GM21381 (cell line): ENCODE results near the gene PIK3AP1.
"Not testable (repeated sequence)": the region's sequence is repeated elsewhere in the genome, so short reads cannot be mapped to it uniquely, and the experiment has no call there.

Experiments
- ATAC-seq: cut with Tn5 transposase; IDR thresholded peaks from one replicate; pipeline ENCODE4 v1.9.1; 2021; ENCODE audit warnings: mild to moderate bottlenecking, moderate library complexity; ENCODE audit not compliant: unreplicated experiment

PIK3AP1 gene

DNA sequence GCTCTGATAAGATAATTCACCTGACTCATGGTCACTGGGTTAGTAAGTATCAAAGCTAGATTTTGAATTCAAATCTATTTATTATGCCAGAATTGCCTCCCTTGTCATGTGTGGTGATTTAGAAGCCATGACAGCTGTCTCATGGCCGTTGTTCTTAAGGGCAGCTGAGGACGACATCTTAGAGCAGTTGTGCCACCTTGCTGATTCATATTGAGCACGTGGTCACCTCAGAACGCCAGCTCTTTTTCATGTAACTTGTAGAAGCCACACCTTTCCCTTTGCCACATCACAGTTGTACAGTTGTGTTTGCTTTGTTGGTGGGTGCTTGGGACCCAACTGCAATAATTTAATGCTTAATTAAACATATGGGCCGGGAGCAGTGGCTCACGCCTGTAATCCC lies 4.3 kb upstream of the PIK3AP1 start:
- ATAC-seq: no peak

DNA sequence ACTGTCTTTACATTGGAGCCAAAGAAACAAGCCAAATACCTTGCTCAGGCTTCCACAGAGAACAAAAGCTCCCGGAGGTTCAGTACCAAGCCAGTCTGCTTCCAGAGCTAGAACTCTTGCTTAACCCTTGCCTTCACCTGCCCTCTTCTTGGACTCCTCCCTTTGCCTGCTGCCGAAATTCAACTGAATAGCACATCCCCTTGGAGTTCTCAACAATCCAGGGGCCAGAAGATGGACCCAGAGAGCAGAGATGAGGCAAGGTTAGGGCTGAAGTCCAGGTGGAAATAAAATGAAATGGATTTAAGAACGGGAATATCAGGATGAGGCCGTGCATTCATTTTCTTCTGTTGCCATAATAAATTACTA lies 876 bp upstream of the PIK3AP1 start:
- ATAC-seq: no peak

DNA sequence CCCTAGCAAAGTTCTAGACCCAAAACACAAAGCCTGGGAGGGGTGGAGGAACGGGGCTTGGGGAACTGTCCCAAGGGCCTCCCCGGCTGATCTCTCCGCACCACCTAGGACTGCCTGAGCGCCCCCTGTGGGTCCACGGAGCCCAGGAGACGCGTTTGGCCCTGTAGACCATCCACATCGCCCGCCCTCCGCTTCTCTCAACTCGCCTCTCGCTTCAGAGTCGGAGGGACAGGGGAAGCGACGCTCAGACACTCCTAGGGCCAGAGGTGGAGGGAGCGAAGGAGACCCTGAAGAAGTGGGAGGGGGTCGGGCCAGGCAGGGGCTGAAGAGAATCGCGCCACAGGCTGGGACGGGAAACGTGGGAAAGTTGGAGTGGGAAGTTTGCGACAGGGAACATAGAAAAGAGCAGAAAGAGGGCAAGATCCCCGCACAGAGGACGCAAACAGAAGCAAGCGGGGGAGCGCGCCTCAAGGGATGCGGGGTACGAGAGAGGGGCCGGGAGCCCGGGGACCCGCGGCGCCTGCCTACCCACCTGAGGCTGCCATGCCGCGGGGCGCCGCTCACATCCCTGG lies 378 bp downstream of the PIK3AP1 start:
- ATAC-seq: peak; percentile 45

DNA sequence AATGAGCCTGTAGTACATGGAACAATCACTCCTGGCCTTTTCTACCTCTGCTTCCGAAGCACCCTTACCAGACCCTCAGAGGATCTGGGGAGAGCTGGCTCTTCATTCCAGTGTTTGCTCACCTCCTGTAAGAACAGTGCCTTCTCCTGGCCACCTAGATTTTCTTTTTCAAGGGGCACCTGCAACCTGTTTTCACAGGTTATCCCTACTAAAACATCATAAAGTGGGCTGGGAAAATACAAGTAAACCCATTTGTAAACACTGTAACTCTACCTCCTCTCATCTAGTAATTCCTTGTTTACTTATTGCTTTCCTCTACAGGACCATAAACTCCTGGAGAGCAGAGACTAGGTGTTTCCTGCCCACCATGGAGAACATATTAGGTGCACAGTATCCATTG lies 1.1 kb downstream of the PIK3AP1 start:
- ATAC-seq: no peak

DNA sequence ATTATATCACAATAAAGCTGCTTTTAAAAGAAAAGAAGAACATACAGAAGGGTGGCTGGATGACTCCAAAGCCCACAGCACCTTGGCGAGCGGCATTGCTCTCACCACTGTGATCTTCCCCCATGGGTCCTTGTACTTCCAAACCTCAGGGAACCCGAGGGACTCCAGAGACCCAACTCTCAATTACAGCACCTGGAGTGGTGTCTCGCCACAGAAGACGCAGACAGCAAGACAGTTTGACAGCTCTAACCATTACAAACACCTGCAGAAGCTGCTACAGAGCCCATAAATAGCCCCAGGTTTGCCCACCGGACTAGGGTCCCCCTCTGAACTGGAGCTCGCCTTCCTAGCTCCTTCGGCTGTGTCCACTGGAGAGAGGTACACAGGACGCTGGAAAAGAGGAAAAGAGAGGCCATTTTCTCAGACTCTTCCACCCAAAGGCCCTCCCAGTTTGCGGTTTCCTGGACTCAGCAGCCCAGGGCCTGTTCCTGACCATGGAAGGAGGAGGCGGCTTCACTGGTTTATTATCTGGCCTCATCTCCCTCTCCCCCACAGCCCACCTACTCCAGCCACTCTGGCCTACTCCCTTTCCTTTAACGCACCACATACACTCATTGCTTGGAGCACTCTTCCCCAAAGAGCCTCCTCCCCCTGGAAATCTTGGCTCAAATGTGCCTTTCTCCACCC lies 1.9 kb downstream of the PIK3AP1 start:
- ATAC-seq: no peak

DNA sequence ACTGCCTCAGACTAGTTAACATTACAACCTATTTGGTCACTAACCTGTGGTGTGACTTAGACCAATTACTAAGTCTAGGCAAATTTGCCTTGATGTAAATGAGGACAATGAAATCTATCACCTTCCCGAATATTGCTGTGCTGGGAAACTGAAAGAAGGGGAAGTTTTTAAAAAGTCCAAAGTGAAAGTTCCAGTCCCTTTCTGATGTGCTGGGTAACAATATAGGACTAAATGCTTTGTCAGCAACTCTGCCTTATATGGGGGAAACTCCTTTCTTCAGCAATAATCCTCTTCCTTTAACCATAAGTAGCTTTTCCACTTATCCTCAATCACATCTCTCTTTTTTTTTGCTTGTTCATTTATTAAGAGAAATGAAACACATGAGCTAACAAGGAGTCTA lies 3.9 kb downstream of the PIK3AP1 start:
- ATAC-seq: no peak

DNA sequence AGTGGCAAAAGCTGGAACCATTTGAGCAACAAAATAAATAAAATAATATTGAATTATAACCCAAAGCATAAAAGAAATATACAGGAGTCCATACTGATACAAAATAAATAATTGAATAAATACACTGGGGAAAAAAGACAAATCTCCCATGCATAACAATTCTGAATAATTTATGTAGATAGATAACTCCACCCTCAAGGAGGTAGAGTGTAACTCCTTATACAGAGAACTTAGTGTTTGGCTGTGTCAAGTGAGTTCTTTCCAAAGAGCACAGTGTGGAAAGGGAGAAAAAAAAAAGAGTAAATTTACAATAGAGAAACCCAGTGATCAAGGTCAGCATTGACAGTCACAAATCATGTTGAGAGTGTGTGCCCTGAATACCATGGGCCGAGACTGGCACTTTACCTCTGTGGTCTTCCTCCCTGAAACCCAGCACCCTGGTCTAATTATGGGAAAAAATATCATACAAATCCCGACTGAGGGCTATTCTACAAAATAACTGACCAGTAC lies 5.5 kb downstream of the PIK3AP1 start:
- ATAC-seq: no peak

DNA sequence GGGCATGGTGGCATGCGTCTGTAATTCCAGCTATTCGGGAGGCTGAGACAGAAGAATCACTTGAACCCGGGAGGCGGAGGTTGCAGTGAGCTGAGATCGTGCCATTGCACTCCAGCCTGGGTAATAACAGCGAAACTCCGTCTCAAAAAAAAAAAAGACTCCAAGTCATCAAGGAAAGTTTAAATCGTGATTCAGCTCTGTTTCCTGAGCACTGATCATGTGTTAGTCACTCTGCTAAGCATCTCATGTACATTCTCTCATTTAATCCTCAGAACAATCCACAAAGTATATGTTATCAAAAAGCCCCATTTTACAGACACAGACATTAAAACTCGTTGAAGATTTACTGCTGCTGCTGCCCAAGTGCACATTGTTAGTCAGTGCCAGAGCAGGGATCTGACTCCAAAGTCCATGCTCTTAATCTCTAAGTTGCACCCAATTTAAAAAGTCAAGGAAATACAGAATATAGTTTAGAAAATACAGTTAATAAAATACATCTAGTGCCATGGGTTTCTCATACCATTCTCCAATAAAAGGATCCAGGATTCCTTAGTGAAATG lies 6.2 kb downstream of the PIK3AP1 start:
- no peak for ATAC-seq

DNA sequence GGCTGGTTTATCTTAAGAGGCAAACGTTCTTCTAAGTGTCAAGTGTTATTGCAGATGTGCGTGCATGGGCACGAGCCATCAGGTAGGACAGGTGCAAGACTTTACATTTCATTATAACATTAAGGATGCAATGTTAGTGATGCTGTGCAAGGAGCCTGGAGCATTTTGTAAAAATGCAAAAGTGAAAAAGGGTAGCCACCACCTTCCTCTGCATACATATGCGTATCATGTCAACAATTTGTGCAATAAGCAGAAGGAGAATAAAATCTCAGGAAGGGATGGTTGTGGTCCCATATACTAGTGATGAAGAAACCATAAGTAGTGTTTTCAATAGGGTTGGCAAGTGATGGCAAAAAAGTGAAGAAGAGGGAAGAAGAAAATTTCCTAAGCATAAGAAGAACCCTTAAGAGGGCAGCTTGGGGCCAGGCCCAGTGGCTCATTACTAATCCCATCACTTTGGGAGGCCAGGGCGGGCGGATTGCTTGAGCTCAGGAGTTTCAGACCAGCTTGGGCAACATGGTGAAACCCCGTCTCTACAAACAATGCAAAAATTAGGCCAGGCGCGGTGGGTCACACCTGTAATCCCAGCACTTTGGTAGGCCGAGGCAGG lies 7.5 kb downstream of the PIK3AP1 start:
- no peak for ATAC-seq

DNA sequence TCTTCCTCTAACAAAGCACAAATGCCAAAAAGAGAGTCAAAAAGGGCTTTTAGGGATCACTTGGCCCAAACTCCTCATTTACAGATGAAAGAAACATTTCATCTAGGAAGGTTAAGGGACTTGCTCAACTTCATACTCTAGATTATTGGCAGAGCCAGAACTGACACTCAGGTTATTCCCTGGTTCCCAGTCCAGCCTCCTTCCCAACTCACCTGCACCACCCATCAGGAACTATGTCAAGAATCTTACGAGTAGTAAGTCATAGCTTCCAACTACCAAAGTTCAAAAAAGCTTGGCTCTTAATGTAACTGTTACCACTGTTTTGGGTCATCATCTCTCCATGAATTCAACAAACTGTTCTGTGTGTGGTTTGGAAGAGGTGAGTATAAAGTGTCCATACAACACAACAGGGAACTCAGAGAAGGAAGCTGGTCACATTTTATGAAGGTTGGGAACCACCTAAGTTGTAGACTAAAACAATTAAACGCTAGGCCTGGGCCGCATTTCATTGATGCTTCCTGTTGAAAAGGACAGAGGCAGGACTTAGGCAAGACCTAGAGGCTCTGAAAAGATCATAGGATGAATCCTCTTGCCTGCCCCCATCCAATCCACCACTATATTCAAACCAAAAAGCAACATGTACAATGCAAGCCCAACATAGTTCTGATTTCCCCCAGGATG lies 9.1 kb downstream of the PIK3AP1 start:
- ATAC-seq: no peak

DNA sequence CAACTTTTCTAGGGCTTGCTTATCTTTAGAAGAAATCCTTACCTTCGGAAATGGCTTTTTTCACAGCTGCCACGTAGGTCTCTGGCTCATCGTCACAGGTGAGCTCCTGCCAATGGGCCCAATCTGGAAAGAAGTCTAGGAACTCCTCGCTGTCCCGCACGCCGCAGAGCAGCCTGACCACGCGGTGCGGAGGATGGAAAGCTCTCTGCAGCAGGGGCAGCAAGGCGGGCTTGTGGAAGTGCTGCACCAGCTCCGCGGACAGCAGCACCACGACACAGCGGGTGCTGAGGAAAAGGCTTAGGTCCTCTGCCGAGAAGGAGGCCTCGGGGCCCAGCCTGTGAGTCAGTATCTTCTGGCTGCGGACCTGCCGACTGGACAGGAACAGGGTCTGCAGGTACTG lies 10.8 kb downstream of the PIK3AP1 start:
- ATAC-seq: no peak

DNA sequence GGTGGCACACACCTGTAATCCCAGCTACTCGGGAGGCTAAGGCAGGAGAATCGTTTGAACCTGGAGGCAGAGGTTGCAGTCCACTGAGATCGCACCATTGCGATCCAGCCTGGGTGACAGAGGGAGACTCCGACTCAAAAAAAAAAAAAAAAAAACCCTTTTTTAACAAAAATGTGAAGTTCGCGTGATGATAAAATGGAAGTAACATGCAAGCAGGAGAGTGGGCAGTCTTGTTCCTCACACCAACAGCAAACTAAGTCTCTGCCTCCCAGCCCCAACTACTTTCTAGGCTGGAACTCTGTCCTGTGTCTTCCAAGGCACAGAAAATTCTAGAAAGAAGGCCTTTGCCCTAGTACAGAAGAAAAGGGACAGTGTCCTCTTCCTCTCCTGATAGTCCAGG lies 11.3 kb downstream of the PIK3AP1 start:
- ATAC-seq: no peak

DNA sequence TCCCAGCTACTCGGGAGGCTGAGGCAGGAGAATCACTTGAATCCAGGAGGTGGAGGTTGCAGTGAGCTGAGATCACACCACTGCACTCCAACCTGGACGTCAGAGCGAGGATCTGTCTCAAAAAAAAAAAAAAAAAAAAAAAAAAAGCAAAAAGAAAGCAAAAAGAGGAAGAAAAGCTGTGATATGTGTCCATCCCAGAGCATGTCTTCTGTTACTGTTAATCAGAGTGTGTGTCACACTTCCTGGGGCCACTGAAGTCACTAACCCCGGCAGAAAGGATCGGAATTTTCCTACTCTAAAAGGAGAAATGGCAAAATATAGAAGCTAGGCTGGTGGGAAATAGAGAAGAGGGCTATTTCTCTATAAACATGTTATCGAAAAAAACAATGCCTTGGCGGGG lies 11.9 kb downstream of the PIK3AP1 start:
- no peak for ATAC-seq

DNA sequence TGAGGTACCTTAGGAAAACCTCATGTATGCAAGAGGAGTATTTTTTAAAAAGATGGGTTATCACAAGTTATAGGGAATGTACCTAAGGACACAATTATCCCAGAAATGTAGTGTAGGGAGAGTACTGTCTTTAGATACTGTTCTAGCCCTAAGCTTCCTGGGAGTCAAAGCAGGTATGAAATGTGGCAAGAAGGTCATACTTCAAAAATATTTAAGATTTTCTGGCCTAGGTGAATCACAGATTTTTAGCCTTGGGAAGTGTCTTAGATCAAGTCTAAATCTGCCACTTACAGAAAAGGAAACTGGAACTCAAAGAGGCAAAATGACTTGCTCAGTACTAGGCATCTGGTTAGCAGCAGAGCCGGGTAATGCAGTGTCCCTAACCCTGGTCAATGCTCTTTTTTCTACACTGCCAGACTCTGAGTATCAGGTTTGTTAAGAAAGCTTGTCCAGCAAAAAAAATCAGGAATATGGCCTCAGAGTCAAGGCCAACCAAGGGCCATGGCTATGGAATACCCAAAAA lies 13.9 kb downstream of the PIK3AP1 start:
- ATAC-seq: no peak

DNA sequence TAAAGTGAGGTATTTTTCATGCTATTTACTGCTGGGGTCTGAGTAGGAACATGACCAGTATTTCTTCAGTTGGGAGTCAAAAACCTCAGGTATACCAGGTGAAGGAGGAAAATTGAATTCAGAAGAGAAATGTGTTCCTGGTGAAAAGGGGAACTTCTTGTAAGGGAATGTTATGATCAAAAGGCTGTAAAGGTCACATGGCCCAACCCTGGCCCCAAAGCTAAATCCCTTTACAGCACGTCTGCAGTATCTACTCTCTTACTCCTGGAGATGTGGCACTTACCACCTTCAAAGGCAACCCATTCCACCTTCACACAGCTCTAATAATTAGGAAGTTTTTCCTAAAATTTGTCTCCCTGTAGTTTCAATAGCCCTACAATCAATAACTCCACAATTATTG lies 15.2 kb downstream of the PIK3AP1 start:
- no peak for ATAC-seq

DNA sequence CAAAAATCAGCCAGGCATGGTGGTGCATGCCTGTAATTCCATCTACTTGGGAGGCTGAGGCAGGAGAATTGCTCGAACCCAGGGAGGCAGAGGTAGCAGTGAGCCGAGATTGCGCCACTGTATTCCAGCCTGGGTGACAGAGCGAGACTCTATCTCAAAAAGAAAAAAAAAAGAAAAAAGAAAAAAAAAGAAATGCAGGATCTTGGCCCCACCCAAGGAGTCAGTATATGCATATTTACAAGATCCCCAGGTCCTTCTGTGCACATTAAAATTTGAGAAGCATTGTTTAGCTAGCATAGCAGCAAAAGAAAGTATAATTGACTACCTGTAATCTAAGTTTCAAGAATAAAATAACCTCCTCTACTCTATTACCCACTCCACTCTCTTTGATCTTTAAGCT lies 15.8 kb downstream of the PIK3AP1 start:
- ATAC-seq: no peak

DNA sequence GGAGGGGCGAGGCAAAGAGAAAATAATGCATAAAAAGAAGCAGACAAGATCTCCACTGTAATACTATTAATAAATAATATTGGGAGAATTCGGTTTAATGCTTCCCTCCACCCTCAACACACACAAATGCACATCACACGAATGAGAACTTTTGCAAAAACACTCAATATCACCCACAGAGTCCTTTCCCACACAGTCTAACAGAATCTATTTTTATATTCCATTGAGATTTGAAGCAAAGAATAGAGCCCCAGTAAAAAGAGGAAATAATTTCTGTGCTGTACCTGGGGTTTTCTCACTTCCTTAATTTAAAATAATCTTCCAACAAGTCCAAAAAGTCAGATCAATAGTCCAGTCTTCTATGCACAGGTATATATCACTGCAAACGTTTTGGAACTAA lies 17.0 kb downstream of the PIK3AP1 start:
- ATAC-seq: no peak

DNA sequence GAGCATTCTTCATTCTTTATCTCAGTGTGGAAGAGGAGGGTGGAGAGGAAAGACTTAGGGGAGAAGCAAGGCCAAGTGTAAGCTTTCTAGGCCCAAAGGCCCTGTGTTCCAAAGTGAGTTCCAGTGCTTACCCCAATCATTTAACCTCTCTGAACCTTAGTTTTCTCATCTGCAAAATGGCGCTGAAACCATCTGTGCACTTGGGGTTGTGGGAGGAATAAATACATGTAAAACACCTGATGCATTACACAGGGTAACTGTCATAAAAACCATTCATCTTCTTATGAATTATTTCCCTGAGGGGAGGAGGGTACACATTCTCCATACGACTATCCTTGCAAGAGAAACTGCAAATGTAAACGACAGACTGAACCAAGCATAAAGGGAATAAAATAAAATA lies 19.0 kb downstream of the PIK3AP1 start:
- ATAC-seq: no peak

DNA sequence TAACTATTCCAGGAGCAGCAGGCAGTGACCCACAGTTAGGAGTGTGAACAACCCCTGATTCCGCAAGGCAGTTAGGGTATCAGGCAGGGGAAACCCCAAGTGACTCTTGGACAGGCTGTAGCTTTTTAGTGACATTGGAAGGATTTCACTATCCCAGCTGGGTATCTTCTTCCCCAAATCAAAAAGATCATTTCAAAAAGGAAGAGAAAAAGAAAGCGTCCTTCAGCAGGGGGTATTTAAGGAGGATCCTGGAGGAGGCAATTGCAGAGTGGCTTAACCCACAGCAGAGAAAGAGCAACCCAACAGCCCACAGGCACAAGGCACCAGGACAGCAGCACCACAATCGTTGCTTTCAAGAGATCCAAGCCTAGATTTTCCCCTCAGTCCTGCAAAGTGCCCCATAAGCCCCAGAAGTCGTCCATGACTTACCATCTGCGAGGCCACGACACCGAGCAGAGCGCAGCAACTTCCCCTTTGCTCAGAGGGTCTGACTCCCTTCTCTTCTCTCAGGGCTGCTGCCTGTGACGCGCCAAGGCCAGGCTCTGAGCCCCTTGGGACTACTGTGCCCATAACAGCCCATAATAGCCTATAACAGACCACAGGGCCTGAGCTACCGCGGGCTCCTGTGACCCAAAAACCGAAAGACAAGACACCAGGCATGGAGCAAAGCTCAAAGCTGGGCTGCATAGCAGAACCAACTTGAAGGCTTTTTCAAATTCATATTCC lies 19.8 kb downstream of the PIK3AP1 start:
- peak; percentile 68 for ATAC-seq

DNA sequence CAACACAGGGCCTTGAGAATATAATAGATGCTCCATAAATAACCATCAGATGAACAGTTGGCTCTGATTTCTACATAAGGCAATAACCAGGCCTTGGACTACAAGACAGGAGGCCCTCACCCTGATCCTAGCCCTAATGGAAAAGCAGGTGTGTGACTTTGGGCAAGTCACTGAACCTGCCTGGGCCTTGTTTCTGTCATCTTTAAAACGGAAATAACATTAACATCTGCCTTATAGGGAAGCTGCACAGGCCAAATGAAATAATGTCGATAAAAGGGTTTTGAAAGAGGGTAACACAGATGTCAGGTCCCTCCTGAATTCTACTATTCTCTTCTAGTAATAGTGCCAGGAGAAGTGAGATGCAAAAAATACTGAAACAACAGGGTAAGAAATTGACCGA lies 20.7 kb downstream of the PIK3AP1 start:
- ATAC-seq: no peak

DNA sequence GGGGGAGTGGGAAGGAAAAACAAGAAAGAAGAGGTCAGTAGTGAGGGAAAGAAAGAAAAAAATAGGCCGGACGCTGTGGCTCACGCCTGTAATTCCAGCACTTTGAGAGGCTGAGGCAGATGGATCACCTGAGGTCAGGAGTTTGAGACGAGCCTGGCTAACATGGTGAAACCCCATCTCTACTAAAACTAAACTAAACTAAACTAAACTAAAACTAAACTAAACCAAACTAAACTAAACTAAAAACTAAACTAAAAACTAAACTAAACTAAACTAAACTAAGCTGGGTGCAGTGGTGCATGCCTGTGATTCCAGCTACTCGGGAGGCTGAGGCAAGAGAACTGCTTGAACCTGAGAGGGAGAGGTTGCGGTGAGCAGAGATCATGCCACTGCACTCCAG lies 22.0 kb downstream of the PIK3AP1 start:
- ATAC-seq: not testable (repeated sequence)
